A549 treated with dexamethasone at 1 μM for 4 hours (cell line): ENCODE measurements around the gene SVIP. TPM values are rescaled to one million over a fixed set of nuclear protein-coding genes. Genes with fewer than 3 reads are reported as not detected.

Experiments used
- total RNA-seq: library from RNA; stranded (reverse); fragments of 200-300 nt; extraction: Qiagen RNA extraction; gene quantifications from 5 replicates; pipeline ENCODE4 v1.2.3, GENCODE V29; 2022

Gene SVIP
- total RNA-seq = 9.2 to 14.0 TPM (median 11.3 TPM) in 5 replicates

GRCh38 chr11:22829231-22830081 is at the start of gene SVIP:
TSS of gene SVIP (minus strand) at chr11:22829801. CDS start at chr11:22829748, 53 bp downstream.

GRCh38 chr11:22860241-22860640 is 30.6 kb upstream of the SVIP start, which contains the start of gene CCDC179:
TSS of gene CCDC179 (minus strand) at chr11:22860474. CDS start at chr11:22860421, 53 bp downstream.

Other genes starting within 250 kb of the SVIP start
- gene FANCF, start 204.0 kb downstream of the SVIP start, total RNA-seq = 6.0 to 7.4 TPM (median 6.9 TPM) in 5 replicates
- gene GAS2, start 163.2 kb downstream of the SVIP start, total RNA-seq = 0.67 to 1.1 TPM (median 0.86 TPM) in 5 replicates
- not detected in 5 replicates for gene CCDC179, start 30.7 kb upstream of the SVIP start, total RNA-seq